Activated T-helper 1 cell treated with anti-CD3 and anti-CD28 coated beads, Interleukin-12 subunit alpha, Interleukin-12 subunit beta, Interleukin-2, Interleukin-4 antibody, amounts not matched to agents 30 ng/mL and 10 ng/mL and 1 ng/mL, durations not matched to agents 14 hours and 24 hours and 36 hours (primary cell): ENCODE measurements around the gene CORO1C. TPM values are rescaled to one million over a fixed set of nuclear protein-coding genes. Genes with fewer than 3 reads are reported as not detected.
A peak's percentile ranks its signal among the peaks of the same experiment; 100 is the strongest.
"Not testable (repeated sequence)": the region's sequence is repeated elsewhere in the genome, so short reads cannot be mapped to it uniquely, and the experiment has no call there.

Experiments
- DNase-seq: peaks from one replicate; pipeline ENCODE4 v3.0.0; 2021; ENCODE audit warnings: low spot score
- H3K27ac Mint-ChIP-seq: one replicate; pipeline ENCODE4 v1.8.0; 2021; ENCODE audit warnings: mild to moderate bottlenecking, mixed read lengths
- H3K27me3 Mint-ChIP-seq: one replicate; pipeline ENCODE4 v1.8.0; 2022; ENCODE audit warnings: mild to moderate bottlenecking, moderate library complexity, mixed read lengths; ENCODE audit not compliant: insufficient read depth
- H3K36me3 Mint-ChIP-seq: one replicate; pipeline ENCODE4 v1.8.0; 2021; ENCODE audit warnings: low read depth, mixed read lengths
- H3K4me1 Mint-ChIP-seq: one replicate; pipeline ENCODE4 v1.8.0; 2021; ENCODE audit warnings: low read depth, mixed read lengths
- H3K4me3 Mint-ChIP-seq: one replicate; pipeline ENCODE4 v1.8.0; 2021; ENCODE audit warnings: mild to moderate bottlenecking, moderate library complexity, mixed read lengths
- H3K9me3 Mint-ChIP-seq: one replicate; pipeline ENCODE4 v1.8.0; 2021; ENCODE audit warnings: mixed read lengths
- intact Hi-C: fragments of 100-400 bp; cut with micrococcal nuclease; formaldehyde crosslinking; loops from one replicate; pipeline ENCODE4 v1.15.1; 2024
- total RNA-seq: library from RNA; stranded (reverse); gene quantifications from 2 replicates; pipeline ENCODE4 v1.2.3, GENCODE V29; 2022

The CORO1C gene
- total RNA-seq, 1 donor from 2014 or later, result 46.1 TPM

DNA sequence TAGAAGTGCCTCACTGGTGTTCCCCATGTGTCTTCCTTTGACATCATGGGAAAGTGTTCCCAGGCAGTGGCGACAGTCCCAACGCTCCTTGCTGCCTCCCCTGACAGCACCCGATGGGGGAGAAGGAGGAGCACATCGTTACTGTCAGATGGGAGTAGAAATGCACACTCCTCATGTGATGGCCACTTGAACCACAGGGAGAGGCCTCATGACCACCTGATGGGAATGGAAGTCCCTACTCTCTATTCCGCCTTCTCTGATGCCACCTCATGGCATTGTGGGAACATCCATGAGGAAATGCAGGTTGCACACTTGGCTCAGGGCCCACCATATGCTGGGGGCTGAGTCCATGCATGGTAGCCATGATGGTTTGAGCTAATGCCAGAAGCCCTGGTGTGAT lies 14.3 kb upstream of the CORO1C start:
- Mint-ChIP-seq H3K4me3 (no peak overlapping the region), H3K9me3 (no peaks in the 10 kb centered on the region), H3K27ac (no peak overlapping the region), H3K4me1 (no peaks in the 10 kb centered on the region), H3K27me3 (peaks cover 8% of the 10 kb centered on the region), H3K36me3 (no peaks in the 10 kb centered on the region)
- intact Hi-C loops, result no loop called here
- DNase-seq, result no peak

DNA sequence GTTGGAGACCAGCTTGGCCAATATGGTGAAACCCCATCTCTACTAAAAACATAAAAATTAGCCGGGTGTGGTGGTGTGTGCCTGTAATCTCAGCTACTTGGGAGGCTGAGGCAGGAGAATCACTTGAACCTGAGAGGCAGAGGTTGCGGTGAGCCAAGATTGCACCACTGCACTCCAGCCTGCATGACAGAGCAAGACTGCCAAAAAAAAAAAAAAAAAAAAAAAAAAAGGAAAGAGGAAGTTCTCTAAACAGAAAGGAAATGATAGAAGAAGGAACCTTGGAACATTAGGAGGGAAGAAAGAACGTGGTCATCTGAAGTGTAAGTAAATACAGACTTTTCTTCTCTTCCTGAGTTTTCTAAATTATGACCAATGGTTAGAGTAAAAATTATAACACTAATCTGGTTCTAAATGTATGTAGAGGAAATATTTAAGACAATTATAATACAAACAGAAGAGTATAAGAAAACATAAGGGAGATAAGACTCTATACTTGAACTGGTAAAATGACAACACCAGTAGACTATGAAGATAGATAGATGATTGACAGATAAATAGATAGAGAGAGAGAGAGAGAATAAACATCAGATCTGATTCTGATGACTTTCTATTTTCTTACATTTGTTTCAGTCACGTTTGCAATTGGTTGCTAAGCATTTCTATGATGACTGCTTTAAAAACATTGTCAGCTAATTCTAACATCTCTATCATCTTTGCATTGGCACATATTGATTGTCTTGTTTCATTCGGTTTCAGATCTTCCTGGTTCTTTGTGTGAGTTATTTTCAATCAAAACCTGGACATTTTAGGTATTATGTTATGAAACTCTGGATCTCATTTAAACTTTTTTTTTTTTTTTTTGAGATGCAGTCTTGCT lies 12.9 kb upstream of the CORO1C start:
- H3K27me3 Mint-ChIP-seq, result peaks cover 18% of the 10 kb centered on the region
- no peak overlapping the region for H3K4me3 Mint-ChIP-seq
- H3K27ac Mint-ChIP-seq, result no peak overlapping the region
- H3K9me3 Mint-ChIP-seq, result no peaks in the 10 kb centered on the region
- H3K36me3 Mint-ChIP-seq, result no peaks in the 10 kb centered on the region
- no peaks in the 10 kb centered on the region for H3K4me1 Mint-ChIP-seq
- intact Hi-C loops, result no loop called here
- no peak for DNase-seq

DNA sequence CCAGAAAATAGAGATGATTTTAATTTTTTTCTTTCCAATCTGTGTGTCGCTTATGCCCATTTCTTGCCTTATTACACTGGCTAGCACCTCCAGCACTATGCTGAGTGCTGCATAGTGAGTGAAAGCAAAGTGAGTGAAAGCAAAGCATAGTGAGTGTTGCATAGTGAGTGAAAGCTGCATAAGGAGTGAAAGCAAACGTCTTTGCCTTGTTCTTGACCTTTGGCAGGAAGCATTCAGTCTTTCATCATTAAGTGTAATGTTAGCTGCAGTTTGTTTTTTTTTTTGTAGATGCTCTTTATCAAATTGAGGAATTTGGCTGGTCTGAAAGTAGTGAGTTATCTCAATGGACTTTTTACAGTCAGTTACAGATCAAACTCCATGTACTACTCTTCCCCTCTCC lies 6.9 kb upstream of the CORO1C start:
- intact Hi-C loops, result no loop called here
- H3K36me3 Mint-ChIP-seq, result no peaks in the 10 kb centered on the region
- H3K27ac Mint-ChIP-seq, result no peak overlapping the region
- H3K9me3 Mint-ChIP-seq, result peaks cover 3% of the 10 kb centered on the region
- DNase-seq, result no peak
- H3K4me1 Mint-ChIP-seq, result peaks cover 5% of the 10 kb centered on the region
- H3K4me3 Mint-ChIP-seq, result no peak overlapping the region
- H3K27me3 Mint-ChIP-seq, result peaks cover 18% of the 10 kb centered on the region

DNA sequence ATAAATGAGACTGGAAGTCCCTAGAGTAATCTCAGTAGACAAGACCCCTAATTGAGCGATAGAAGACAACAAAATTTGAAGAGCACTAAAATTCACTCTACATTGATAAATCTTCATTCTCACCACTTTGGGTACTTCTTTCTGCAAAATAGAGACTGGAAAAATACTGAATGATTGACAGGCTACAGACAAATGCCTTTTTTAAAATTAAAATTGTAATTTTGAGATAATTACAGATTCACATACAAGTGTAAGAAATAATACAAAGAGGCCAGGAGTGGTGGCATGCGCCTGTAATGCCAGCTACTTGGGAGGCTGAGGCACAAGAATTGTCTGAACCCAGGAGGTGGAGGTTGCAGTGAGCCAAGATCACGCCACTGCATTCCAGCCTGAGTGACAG lies 4.5 kb upstream of the CORO1C start:
- intact Hi-C loops, result no loop called here

DNA sequence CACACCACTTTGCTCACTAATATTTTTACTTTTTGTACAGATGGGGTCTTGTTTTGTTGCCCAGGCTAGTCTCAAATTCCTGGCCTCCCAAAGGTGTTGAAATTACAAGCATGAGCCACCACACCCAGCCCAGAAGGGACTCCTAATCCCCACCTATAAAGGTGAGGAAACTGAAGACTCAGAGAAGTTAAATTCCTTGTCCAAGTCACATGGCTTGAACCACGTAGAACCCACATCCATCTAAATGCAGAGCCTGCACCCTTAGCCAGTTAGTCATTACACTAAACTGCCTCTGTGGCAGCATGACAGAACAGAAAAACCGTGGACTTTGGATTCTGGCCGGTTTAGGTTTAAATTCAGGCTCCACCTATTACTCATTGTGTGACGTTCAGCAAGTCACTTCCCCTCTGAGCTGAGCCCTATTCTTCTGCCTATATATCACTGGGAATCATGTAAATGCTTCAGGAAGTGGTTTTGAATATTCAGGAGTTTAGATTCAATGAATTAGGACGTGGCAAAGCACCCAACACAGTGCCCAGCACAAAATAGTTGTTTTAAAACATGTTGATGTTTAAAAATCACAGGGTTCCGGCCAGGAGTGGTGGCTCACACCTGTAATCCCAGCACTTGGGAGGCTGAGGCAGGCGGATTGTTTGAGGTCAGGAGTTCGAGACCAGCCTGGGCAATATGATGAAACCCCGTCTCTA lies 3.0 kb upstream of the CORO1C start:
- Mint-ChIP-seq H3K36me3 (peaks cover 3% of the 10 kb centered on the region), H3K4me1 (peaks cover 28% of the 10 kb centered on the region), H3K27ac (peak overlapping the region; percentile 37), H3K27me3 (peaks cover 7% of the 10 kb centered on the region), H3K4me3 (no peak overlapping the region), H3K9me3 (peaks cover 3% of the 10 kb centered on the region)
- intact Hi-C loops, result loop anchor here (5.0 kb wide), 2 partner anchors 117 to 218 kb away; no protein-coding TSS in a partner anchor
- no peak for DNase-seq

More for the DNA sequence above, 4.5 kb upstream of the CORO1C start:
- Mint-ChIP-seq H3K36me3 (no peaks in the 10 kb centered on the region), H3K27ac (no peak overlapping the region), H3K9me3 (peaks cover 3% of the 10 kb centered on the region), H3K4me3 (no peak overlapping the region), H3K27me3 (peaks cover 13% of the 10 kb centered on the region), H3K4me1 (peaks cover 16% of the 10 kb centered on the region)
- DNase-seq, result no peak

DNA sequence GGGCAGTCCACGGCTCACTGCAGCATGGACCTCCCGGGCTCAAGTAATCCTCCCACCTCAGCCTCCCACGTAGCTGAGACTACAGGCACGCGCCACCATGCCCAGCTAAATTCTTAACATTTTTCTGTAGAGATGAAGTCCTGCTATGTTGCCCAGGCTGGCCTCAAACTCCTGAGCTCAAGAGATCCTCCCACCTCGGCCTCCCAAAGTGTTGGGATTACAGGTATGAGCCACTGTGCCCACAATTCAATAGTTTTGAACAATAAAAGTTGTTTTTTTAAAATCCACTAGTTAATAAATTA lies 1.9 kb upstream of the CORO1C start:
- H3K4me3 Mint-ChIP-seq, H3K36me3 Mint-ChIP-seq, H3K9me3 Mint-ChIP-seq, H3K27ac Mint-ChIP-seq, DNase-seq: not testable (repeated sequence)
- H3K27me3 Mint-ChIP-seq, result peaks cover 15% of the 10 kb centered on the region
- intact Hi-C loops, result loop anchor here (5.0 kb wide), 2 partner anchors 116 to 219 kb away; no protein-coding TSS in a partner anchor
- peaks cover 38% of the 10 kb centered on the region for H3K4me1 Mint-ChIP-seq

DNA sequence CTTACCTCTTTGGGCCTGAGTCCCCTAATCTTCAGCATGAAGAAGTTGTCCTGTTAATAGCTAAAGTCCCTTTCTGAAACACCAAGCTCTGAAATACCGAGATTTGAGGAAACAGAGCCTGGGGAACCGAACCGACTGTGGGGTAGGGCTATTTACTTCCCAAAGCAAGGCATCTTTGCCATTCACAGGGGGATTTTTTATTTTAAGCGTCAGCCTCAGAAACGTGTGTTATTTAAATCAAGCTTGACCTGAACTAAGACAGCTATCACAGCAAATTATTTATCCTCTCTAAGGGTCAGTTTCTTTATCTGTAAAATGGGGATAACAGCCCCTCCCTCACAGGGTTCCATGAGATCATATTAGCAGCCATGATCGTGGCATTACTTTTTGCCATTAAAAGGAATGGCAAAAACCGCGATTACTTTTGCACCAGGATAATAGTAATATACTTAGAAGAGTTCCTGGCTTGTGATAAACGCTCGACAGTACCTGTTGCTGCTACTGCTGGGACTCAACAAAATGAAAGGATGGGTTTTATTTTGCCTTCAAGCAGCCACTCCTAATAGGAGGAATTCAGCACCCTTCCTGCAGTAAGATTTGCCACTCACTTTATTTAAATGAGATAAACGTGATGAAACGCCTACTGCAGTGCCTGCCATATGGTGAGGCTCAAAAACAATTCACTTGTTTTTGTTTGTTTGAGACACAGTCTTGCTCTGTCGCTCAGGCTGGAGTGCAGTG lies 1.3 kb upstream of the CORO1C start:
- Mint-ChIP-seq H3K9me3 (no peaks in the 10 kb centered on the region), H3K36me3 (peaks cover 3% of the 10 kb centered on the region), H3K27me3 (peaks cover 19% of the 10 kb centered on the region), H3K4me3 (peak overlapping the region; percentile 89), H3K4me1 (peaks cover 38% of the 10 kb centered on the region), H3K27ac (no peak overlapping the region)
- intact Hi-C loops, result loop anchor here (1.0 to 5.0 kb wide), 5 partner anchors 41 to 220 kb away; no protein-coding TSS in a partner anchor
- no peak for DNase-seq

DNA sequence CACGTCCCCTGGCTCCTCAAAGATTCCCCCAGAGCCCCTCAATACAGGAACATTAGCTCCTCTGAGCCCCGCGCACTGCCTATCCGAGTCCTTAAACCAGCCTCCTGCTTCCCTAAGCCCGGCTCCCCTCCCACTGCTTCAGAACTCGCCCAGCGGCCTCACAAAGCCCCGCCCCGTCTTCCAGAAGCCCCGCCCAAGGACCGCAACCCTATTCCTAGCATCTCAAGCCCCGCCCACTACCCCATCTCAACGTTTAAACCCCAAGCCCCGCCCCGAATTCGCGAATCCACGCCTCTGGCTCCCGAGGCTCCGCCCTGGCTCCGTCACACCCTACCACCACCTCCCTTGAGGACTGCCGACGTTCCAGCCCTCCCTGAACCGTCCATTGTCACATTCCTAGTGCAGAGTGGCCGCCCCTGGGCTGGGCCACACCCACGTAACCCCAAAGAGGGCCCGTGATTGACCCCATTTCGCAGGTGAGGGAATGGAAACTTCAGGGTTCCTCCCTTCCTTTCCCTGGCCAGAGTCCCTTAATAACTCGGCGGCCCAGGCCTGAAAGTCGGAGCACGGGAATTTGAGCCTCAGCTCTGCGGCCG lies 646 bp upstream of the CORO1C start:
- H3K4me1 Mint-ChIP-seq, result peaks cover 38% of the 10 kb centered on the region
- peaks cover 19% of the 10 kb centered on the region for H3K27me3 Mint-ChIP-seq
- H3K27ac Mint-ChIP-seq, result peak overlapping the region; percentile 94
- peak; percentile 92 for DNase-seq
- intact Hi-C loops, result loop anchor here (1.0 to 5.0 kb wide), 11 partner anchors 41 to 361 kb away; partner anchors contain the start of genes ALKBH2, FICD and SART3
- peaks cover 3% of the 10 kb centered on the region for H3K36me3 Mint-ChIP-seq
- H3K4me3 Mint-ChIP-seq, result peak overlapping the region; percentile 89
- H3K9me3 Mint-ChIP-seq, result no peaks in the 10 kb centered on the region

DNA sequence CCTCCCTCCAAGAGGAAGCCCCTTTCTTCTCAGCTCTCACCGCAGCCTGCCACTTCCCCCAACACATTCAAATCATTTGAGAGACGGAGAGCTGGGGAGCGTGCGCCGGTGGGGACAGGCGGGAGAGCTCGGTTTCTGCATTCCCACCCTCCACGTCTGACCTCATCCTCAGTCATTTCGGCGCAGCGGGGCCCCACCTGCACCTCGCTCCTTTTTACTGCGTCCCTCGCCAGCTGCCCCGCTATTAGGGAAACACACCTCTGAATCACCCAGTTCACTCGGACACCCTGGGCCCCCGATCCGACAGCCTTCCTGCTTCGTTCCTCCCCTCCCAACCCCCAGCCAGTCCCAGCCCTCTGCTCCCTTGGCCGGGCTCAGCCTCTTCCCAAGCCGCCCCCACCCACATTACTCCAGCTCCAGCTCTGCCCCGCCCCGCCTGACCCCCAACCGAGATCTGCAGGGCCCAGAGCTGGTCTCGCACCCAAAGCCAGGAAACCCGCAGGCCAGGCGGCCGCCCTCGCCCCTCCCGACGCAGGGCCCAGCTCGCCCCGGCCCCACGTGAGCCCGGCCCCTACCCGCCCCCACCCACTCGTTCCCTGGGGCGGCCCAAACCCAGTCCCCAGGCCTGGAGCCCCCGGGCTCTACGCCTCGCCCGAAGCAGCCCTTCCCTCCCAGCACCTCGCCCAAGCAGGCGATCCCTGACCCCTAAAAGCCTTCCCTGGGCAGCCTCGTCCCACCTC lies 783 bp downstream of the CORO1C start:
- H3K4me1 Mint-ChIP-seq, result peaks cover 38% of the 10 kb centered on the region
- H3K27me3 Mint-ChIP-seq, result peaks cover 16% of the 10 kb centered on the region
- intact Hi-C loops, result loop anchor here (1.0 to 5.0 kb wide), 10 partner anchors 34 to 362 kb away; partner anchors contain the start of genes ALKBH2, FICD, SART3 and USP30
- peak; percentile 6 for DNase-seq
- peak overlapping the region; percentile 87 for H3K4me3 Mint-ChIP-seq
- peaks cover 3% of the 10 kb centered on the region for H3K36me3 Mint-ChIP-seq
- peak overlapping the region; percentile 83 for H3K27ac Mint-ChIP-seq
- H3K9me3 Mint-ChIP-seq, result no peaks in the 10 kb centered on the region

DNA sequence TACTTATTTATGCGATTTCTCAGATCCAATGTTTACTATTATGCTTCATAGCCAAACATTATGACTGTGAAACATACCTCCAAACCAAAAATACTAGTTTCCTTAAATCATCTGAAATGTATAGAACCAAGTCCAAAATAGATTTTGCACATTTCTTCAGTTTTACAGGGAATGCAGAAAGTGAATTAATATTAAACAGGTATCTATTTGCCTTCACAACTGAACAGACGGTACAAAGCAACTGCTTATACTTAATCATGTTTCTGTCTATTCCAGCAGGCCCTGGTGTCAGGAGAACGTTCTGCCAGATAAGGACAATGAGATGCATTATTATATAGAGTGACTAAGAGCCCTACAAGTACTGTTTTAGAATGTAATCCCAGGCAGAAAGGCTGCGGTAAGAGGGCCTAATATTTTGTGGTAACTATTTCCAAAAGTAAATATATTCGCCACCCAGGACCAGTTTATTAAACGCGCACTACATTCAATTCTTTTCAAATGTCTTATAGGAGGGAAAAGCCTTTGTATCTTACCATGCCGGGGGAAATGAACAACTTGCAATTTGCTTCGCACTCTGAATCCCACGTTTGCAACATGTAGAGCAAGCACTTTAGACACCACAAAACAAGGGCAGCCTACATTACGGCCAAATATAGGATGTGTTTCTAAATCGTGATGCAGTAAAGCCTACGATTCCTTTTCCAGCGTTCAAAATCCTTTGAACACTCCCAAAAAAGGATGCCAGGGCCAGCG lies 1.5 kb downstream of the CORO1C start:
- peak overlapping the region; percentile 83 for H3K27ac Mint-ChIP-seq

DNA sequence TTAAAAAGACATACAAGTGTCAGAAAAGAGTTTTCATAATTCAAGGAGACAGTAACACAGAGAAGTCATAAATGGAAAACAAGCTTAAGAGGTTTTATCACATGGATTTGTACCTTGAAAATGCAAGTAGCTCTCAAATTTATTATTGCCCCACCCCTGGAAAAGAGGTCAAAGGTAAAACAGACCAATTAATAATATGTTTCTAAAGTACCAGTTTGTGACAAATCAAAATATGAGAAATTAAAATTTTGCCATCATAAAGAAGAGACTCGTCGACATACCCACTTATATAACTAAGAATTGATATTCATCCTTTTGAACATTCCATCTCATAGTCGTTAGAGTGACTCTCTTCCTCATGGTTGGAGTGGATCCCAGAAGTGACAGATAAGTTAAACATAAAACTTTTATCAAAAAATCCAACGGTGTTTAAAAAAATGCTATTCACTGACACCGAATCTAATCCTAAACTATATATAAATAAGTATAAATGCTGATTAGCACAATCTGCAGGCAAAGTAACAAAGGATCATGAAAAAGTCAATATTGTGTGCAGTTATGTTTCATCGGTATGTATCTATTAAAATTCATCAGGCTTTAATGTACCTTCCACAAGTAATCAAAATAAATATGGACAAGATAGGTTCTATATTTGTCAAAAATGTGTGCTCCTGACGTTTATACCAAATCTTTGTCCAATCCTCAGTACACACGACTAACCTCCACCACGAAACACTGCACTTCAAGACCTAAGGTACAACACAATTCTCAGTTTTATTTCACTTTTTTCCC lies 2.3 kb downstream of the CORO1C start:
- Mint-ChIP-seq H3K27ac (no peak overlapping the region), H3K27me3 (peaks cover 18% of the 10 kb centered on the region), H3K4me1 (peaks cover 52% of the 10 kb centered on the region), H3K36me3 (peaks cover 3% of the 10 kb centered on the region), H3K4me3 (no peak overlapping the region), H3K9me3 (no peaks in the 10 kb centered on the region)
- intact Hi-C loops, result no loop called here
- no peak for DNase-seq

More for the DNA sequence above, 1.5 kb downstream of the CORO1C start:
- Mint-ChIP-seq H3K27me3 (peaks cover 18% of the 10 kb centered on the region), H3K36me3 (peaks cover 3% of the 10 kb centered on the region), H3K4me1 (peaks cover 45% of the 10 kb centered on the region), H3K4me3 (peak overlapping the region; percentile 87), H3K9me3 (no peaks in the 10 kb centered on the region)
- no peak for DNase-seq
- intact Hi-C loops, result loop anchor here (1.0 to 5.0 kb wide), 6 partner anchors 33 to 363 kb away; partner anchors contain the start of genes ALKBH2, FICD and USP30
